DMS79 (cell line): Measurements from ENCODE around the gene AGPAT3.

Experiments used
- DNase-seq: peaks from one replicate; lab custom pipeline; 2025; lab: John Stamatoyannopoulos, UW

The AGPAT3 gene

DNA sequence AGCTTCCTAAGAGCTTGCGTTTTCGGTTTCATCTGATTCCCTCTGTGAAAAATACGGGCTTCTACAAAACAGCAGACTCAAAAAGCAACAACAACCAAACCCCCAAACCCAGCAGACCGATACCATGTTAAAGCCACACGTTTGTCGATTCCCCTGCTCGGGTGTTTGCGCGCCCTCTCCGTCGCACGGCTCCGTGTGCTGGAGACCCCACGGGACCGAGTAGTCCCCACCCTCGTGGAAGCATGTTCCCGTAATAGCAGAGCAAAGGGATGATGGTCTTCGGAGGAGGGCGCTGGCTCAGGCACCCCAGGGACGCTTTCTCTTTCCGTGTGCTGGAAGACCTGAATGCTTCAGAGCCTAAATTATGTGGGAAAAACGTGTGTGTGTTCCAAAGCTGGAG, 42.7 kb downstream of the AGPAT3 start:
- DNase-seq, result no peak

DNA sequence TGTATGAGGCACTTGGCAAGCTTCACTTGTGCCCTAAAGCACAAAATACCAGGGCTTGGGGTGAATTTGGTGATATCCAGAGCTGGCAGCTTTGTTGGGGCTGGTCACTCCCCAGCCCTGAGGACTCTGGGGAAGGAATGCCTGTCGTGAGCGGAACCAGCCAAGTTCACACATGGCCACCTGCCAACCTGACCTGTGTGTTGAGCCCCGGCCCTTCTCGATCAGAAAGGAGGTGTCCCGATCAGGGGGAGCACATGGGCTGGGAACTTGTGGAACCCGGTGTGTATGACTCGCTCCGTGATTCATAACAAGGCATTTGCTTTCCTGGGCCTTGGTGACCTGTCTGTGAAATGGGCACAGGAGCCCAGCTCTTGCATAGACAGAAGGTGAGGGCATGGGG, 43.1 kb downstream of the AGPAT3 start:
- DNase-seq, result no peak

DNA sequence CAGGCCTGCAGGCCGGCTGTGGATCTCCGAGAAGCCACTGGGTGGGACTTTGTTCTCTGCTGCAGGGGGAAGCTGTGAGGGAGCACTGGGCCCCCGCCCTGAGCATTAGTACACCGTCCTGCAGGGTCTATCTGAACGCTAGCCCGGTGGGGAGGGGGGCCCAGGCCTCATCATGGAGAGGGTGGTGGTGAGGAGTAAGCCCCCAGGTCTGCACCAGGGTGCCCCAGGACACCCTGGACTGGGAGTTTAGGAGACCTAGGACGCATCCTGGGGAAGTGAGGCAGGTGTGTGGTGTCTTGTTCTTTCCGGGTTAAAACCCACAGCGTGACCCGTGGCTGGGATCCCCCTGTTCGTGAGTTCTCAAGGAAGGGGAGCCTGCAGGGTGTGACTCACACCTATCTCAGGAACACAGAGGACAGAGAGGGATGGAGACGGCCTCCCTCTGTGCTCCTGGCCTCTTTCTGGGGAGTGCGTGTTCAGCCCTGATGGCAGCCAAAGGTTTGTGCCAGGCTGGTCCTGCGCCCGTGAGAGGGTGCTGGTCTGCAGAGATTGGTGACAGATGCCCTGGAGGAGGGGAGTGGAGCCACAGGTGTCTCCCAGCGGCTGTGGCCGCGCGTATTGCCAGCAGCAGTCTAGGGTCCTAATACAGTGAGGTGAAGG, 44.8 kb downstream of the AGPAT3 start:
- no peak for DNase-seq

DNA sequence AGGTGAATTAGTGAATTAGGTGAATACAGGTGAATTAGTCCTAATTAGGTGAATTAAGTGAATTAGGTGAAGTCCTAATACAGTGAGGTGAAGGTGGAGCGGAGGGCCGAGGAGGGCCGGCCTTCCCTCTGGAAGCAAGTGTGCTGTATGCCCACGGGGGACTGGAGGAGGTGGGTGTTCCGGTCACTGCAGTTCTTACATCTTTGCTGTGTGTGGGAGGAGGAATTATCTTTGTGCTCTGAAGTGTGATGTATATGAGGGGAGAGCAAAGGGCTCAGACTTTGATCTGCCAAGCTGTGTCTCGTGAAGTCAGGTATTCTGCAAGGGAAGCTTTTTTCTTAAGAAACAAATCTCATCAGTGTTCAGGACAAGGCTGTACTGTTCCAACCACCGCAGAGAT, 45.4 kb downstream of the AGPAT3 start:
- DNase-seq, result no peak

DNA sequence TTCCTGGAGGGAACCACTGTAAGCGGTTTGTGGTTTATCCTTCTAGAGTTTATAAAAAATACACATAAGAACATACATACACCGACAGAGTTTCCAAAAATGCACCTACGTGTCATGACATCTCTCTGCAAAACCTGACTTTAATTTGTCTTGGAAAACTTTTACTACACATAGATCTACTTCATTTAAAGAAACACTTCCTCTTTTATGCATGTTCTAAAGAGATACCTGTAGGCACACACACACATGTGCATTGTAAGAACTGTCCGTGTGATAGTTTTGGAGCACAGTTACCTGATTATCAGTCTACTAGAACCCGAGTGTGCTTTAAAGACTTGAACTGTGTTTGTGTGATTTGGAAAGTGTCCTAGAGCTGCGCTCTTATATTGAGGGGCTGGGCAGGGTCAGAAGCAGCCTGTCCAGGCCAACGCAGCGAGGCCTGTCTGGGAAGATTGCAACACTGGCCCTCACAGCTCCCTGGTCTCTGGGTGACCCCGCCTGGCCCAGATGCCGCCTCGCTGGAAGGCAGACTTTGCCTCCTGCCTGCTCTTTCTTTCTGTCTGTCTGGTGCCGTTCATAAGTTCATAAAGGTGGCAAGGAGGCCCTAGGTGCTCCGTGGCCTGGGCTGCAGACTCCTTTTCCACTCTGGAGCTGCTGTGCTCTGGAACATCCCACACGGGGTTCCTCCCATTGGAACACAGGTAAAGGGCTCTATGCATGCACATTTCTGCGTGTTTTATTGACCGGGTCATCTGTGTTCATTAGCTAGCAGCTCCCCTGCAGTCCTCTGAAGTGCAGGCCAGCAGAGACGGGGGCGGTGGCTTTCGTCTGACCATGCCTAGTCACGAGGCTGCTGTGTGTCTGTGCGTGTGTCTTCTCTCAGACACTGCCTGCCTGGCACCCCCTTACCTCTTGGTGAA, 46.3 kb downstream of the AGPAT3 start:
- DNase-seq, result no peak

DNA sequence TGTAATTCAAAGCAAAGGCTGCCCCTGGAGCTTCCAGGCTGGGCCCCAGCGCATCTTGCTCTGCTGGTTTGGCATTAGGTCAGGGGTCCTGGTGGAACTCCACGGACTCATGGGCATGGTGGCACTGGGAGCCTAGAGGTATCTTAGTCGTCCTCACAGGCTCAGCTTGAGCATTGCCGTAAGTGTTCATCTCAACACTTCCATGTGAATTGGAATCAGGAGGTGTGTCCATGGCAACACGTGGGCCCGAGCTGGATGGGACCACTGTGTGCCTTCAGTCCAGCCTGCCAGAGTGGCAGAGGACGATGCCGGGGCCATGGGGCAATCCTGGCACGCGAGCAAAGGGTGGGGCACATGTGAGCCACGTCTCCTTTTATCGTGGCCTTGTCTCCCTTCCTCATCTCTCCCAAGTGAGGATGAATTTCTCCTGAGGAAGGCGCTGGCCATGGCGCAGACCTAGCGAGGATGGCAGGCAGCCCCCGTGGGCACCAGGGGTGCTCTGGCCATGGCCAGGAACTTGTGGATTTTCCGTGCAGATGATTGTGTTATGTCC, 47.0 kb downstream of the AGPAT3 start:
- no peak for DNase-seq

DNA sequence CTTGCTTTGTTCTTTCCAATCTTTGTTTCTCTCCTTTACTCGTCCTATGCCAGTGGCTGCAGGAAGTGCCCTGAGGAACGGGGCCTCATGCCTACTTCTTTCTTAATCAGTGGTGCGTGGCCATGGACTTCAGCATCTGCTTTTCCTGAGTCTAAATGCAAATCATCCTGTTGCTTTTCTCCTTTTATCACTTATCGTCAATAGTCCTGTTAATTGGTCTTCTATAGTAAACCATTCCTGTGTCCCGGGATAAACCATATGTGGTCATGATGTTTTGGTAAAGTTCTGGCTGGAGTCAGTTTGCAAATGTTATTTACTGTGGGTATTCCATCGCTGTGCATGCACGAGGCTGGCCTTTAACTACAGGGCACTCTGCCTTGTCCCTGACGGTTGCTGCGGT, 47.5 kb downstream of the AGPAT3 start:
- no peak for DNase-seq

DNA sequence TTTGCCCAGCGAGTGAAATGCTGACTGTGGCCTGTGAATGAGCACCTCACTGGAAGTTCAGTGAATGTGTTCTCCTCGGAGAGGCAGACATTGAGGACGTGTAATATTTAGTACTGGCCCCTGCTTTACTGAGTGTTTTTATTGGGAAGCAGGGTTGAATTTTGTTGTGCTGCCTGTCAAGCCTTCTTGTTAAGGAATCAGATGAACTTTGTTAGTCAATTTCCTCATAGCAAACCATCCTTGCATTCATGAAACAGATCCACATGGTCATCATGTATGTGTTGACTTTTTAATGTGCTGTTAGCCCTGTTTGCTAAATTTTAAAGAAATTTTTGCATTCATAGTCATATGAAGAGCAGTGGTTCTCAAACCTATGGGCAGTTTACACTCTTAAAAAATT, 47.9 kb downstream of the AGPAT3 start:
- DNase-seq, result no peak

DNA sequence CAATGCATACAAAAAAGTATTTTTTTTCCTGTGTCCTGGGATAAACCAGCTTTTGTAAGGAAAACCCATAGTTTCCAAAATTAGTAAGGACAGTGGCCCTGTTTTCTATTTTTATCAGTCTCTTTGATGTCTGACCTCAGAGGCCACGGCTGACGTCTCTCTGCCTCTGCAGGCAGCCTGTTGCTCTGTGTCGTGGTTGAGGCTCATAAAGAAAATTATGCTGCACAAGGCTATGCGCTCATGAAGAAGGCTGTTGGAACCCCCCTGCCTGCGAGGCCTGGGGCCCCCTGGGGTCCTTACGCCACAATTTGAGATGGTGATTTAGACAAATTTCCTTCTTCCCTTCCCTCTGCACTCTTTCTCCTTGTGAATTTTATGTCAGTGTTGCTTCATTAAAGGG, 48.9 kb downstream of the AGPAT3 start:
- no peak for DNase-seq

DNA sequence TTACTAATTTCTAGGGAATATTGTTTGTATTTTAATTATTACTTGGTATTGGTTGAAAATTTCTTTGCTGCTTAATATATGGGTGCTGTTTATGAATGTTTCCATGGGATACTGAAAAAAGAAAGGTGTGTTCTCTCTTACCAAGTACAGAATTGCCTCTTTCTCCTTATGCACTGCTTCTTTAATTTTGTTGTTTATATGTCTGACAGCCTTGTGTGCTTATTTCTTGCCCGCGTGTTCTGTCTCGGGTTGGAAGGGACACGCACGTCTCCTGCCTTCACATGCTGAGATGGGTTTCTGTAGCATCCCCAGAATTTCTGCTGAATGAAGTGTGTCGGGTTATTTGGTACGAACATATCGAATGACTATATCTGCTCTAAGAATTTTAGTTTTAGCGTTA, 51.1 kb downstream of the AGPAT3 start:
- DNase-seq, result no peak

DNA sequence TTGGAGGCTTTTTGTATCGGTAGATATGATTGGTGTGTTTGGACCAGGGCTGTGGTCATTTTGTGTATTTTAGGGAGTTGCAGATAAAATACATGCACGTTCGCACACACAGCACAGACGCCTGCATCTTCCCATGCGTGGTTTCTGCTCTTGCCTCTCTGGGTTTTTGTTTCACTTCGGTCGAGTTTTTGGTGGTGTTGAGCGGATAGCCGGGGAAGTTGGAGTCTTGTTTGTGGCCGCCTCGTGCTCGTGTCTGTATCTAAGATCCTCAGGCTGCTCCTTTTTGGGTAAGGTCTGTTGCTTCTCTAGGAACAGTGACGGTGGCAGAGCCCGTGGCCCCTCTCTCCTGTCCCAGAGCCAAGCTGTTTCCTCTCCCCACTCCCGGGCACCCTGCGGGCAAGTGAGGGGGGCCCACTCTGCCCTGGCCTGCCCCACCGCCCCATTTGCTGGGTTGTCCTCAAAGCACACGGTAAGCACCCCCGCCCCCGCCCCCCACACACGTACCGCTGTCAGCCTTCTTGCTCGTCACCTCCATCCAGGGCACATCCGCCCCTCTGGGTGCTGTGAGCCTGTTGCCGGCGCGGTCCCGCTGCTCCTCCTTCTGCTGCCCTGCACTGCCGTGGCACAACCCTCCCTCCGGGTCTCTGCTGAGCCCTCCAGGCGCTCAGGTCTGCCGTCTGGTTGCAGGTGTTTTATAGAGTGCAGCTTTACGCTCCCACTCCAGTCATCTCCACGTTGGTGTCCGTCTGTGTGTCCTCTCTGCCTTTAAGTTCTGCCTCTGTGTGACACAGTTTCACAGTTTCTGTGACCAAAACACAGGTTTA, 51.9 kb downstream of the AGPAT3 start:
- no peak for DNase-seq

DNA sequence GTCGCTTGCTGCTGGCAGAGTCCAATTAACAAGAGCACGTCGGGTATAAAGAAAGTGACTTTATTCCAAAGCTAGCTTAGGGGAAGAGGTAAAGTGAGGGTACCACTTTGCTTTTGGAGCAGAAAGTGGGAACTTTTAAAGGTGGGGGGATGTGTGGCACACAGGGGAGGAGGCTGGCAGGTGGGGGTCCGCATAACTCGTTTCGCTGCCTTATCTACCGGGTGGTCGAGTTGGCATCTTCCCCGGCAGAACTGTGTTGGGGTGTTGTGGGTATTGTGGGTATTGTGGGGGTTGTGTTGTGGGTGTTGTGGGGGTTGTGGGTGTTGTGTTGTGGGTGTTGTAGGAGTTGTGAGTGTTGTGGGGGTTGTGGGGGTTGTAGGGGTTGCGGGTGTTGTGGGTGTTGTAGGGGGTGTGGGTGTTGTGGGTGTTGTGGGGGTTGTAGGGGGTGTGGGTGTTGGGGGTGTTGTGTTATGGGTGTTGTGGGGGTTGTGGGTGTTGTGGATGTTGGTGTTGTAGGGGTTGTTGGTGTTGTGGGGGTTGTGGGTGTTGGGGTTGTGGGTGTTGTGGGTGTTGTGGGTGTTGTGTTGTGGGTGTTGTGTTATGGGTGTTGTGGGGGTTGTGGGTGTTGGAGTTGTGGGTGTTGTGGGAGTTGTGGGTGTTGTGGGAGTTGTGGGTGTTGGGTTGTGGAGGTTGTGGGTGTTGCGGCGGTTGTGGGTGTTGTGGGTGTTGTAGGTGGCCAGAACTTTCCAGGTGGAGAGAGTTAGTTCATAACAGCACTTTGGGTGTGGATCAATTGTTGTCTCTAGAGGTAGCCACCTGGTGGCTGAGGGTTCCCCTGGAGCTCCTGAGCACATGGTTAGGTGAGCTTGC, 52.7 kb downstream of the AGPAT3 start:
- DNase-seq, result no peak

DNA sequence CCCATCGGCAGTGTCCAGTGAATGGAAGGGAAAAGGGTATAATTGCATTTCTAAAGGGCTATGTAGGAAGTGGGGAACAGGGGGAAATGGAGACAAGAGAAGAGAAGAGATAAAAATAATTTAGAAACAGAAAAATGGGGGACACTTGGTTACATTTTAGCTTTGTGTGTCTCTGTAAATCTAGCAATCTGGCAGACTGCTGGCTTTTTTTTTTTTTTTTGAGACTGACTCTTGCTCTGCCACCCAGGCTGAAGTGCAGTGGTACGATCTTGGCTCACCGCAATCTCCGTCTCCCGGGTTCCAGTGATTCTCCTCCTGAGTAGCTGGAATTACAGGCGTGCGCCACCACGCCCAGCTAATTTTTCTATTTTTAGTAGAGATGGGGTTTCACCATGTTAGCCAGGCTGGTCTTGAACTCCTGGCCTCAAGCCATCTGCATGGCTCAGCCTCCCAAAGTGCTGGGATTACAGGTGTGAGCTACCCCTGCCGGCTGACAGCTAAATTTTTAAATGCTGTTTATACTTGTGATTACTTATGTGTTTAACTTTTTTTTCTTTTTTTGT, 53.4 kb downstream of the AGPAT3 start:
- DNase-seq, result no peak

DNA sequence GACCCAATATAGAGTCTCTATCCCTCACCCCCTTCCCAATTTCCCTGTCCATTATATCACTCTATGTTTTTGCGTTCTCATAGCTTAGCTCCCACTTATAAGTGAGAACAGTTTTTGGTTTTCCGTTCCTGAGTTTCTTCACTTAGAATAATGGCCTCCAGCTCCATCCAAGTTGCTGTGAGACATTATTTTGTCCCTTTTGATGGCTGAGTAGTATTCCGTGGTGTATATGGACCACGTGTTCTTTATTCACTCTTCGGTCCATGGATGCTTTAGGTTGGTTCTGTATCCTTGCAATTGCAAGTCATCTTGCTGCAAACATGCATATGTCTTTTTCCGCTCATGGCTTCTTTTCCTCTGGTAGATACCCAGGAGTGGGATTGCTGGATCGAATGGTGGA, 54.3 kb downstream of the AGPAT3 start:
- DNase-seq, result no peak

DNA sequence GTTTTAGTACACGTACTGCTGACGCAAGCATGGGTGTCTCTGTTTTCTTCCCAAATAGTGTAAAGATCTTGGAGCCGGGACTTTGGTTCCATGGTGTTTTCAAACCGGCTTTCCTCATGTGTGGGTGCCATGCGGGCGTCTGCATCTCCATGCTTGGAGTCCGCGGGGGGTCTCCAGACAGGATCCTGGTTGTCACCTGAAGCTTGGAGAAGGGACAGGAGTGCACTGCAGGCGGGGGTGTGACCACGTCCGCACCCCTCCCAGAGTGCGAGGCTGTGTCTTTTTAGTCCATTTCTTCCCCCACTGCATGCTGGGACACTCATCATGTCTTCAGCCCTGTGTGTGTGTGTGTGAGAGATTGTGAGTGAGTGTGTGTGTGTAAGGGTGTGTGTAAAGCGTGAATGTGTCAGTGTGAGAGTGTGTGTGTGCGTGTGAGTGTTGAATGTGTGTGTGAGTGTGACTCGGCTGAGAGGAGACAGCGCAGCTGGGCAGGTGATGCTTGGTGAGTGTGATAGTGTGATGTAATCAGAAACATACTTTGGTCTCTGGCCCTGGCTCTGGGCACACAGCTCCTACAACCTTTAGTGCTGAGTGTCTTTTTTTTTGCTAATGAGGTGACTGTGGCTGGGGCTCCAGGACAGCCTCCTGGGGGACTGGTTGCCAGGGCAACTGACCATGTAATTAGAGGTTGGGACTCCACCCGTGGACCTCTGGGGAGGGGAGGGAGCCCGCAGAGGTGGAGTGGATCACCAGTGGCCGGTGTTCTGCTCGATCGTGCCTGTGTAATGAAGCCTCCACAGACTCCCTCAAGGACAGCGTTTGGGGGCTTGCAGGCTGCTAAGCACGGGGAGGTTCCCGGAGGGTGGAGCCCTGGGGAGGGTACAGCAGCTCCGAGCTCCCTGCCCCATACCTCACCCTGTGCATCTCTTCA, 55.1 kb downstream of the AGPAT3 start:
- DNase-seq, result no peak

DNA sequence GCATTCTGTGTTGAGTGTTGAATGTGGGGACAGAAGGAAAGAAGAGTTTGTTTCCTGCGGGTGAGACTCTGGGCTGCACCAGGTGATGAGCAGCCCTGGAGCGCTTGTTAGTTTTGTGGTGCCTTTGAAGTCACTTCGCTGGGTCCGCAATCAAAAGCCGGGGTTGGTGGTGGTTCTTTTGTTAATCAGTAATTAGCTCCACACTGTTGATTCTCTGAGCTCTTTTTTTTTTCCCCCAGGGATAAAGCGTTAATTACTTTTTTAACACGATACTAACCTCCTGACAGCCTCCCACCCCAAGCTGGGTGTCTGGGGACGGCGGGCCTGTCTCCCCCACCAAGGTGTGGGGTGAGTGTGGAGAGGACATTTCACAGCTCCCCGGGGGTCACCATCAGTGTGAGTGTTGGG, 56.6 kb downstream of the AGPAT3 start:
- DNase-seq, result no peak

DNA sequence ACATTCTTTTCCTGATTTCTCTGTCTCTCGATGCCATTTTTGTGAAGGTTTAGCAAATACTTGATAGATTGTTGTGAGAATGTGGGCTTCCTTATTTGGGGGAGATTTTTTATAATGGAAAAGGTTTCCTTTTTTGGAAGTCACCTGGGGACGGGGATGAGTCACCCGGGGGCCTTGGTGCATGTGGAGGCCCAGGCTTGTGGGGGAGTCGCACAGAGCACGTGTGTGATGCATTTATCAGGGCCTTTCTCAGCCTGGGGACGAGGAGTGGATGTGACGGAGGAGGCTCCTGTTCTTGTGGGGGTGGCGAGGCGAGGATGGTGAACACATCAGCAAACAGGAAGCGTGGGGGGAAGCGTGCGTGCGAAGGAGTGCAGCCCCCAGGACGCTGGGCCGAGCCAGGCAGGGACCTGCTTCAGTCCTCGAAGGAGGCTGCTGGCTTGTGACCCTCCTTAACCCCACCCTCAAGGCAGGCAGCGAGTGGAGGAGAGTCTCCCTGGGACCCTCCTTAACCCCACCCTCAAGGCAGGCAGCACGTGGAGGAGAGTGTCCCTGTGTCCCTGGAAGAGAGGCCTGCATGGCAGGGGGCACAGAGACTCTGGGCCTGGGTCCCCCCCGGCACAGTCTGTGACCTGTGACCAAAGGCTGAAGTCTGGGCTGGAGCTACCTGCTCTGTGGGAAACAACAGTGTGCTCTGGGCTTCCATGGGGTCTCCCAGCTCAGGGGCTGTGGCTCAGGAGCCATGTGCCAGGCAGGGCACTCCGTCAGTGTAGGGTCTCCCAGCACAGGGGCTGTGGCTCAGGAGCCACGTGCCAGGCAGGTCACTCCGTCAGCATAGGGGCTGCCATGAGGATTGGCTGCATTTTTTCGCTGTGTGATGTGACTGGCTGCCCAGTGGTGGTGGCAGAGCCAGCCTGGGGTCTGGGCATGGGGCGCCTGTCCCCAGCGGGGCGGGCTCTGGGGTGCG, 57.2 kb downstream of the AGPAT3 start:
- no peak for DNase-seq

DNA sequence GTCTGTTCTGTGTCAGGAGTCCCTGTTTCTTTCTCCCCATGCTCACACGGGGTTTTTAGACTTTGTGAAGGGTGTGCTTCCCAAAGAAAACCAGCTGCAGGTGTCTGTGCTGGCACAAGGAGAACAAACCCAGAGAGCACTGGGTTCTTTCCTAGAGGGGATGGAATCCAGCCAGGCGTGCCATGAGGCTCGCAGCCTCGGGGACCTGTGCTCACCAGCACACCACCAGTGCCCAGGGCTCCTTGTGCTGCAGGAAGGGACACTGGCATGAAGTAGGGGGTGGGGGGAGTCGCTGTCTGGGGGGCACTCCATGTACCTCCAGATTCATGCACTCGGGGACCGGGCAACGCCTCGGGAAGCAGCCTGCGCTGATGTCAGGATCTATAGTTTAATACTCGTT, 57.9 kb downstream of the AGPAT3 start:
- no peak for DNase-seq

DNA sequence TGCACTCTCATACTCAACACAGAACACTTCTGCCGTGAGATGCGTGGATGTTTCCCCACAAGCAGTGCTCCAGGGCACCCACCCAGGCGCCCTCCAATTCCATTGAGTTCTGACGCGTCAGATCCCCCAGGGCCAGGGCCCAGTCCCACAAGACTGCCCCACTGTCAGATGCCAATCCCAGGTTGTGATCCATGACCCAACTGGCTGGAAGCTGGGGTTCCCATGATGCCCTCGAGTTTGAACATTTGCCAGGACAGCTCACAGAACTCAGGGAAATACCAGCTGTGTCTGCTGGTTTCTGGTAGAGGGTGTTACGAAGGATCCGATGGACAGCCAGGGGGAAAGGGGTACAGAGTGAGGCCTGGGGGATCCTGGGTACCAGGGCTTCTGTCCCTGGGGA, 58.4 kb downstream of the AGPAT3 start:
- no peak for DNase-seq
